ENCODE measurements around the gene SUGCT.

- TF ChIP-seq REST (IDR thresholded peaks at IDR 0.05; ENCODE audit: insufficient replicate concordance, low read depth) (no peak), CTCF (IDR thresholded peaks at IDR 0.05; ENCODE audit: insufficient read depth, low read length) (no peak), POLR2AphosphoS5 (IDR thresholded peaks at IDR 0.05; ENCODE audit: low read depth) (no peak)
Measured at GRCh38 chr7:40279991-40280390, 145.2 kb downstream of the SUGCT start.
